Gastrocnemius medialis (tissue), 4 donors: ENCODE results near the gene GPR139. TPM values are rescaled to one million over a fixed set of nuclear protein-coding genes. Genes with fewer than 3 reads are reported as not detected.

ENCODE experiments used
- ATAC-seq, 2 donors: fragments of 150-250 bp; one replicate each; pipeline ENCODE4 v1.9.1; 2016
- DNase-seq, 2 donors: peaks; one replicate each; pipeline ENCODE4 v3.0.0-alpha.2; 2019
- H3K27ac ChIP-seq, 4 donors: fragments of 200-600 bp; sonication (generic); 1 replicate in 1 of 4; 2 replicates in 3 of 4; pipeline ENCODE4 v1.5.1; 2016 to 2018; ENCODE audit warnings: mild to moderate bottlenecking in 2 of 4, moderate library complexity in 1 of 4
- H3K27me3 ChIP-seq, 3 donors: fragments of 200-600 bp; sonication (generic) in 2 of 3; 1 replicate in 1 of 3; 2 replicates in 2 of 3; pipeline versions ENCODE4 v1.5.1 to v1.6.0; 2016 to 2019; ENCODE audit warnings: mild to moderate bottlenecking in 1 of 3, moderate library complexity in 1 of 3
- H3K36me3 ChIP-seq, 2 donors: fragments of 200-600 bp; sonication (generic) in 1 of 2; one replicate each; pipeline ENCODE4 v1.5.1; 2017 to 2018
- H3K4me1 ChIP-seq, 2 donors: fragments of 200-600 bp; sonication (generic) in 1 of 2; one replicate each; pipeline ENCODE4 v1.5.1; 2016 to 2017; ENCODE audit warnings: mild to moderate bottlenecking in 2 of 2
- H3K4me3 ChIP-seq, 4 donors: fragments of 200-600 bp; sonication (generic) in 3 of 4; 1 replicate in 1 of 4; 2 replicates in 3 of 4; pipeline ENCODE4 v1.5.1; 2016 to 2019; ENCODE audit warnings: mild to moderate bottlenecking in 2 of 4
- H3K9me3 ChIP-seq, 3 donors: fragments of 200-600 bp; sonication (generic) in 2 of 3; 1 replicate in 1 of 3; 2 replicates in 2 of 3; pipeline ENCODE4 v1.5.1; 2016 to 2019
- CTCF ChIP-seq, 5 experiments: fragments of 450-650 bp in 3 of 5; fragments of 200-600 bp in 2 of 5; sonication (generic) in 2 of 5; IDR thresholded peaks in 4 of 5; conservative IDR thresholded peaks in 1 of 5; 1 replicate in 4 of 5; 2 replicates in 1 of 5; pipeline ENCODE4 v1.5.1; 2016 to 2019; ENCODE audit warnings: antibody characterized with exemption in 5 of 5, mild to moderate bottlenecking in 3 of 5, moderate library complexity in 3 of 5
- POLR2A ChIP-seq, 2 donors: fragments of 450-650 bp; IDR thresholded peaks; one replicate each; pipeline ENCODE4 v1.6.1; 2017; ENCODE audit warnings: antibody characterized with exemption in 2 of 2, mild to moderate bottlenecking in 2 of 2, moderate library complexity in 2 of 2
- in situ Hi-C, 4 donors: fragments of 200-750 bp; cut with MboI; loops; one replicate each; pipeline versions ENCODE4 v1.15.0 to v1.8.0; 2017; ENCODE audit warnings: low sequenced_read_pairs in 4 of 4
- intact Hi-C: fragments of 100-400 bp; cut with DNase I; formaldehyde crosslinking; loops from one replicate; pipeline ENCODE4 v1.15.1; 2023; ENCODE audit warnings: low total_unique reads
- total RNA-seq, 4 donors: library from RNA; depleted of rRNA; stranded (reverse); fragments of >200 nt; gene quantifications; one replicate each; pipeline versions ENCODE4 v1.1.0 to v1.2.3, GENCODE V29; 2016

GPR139 gene
- total RNA-seq, 4 donors from 2014 or later: not detected

- Histone ChIP-seq H3K27me3 (no peaks in the 10 kb centered on the region), H3K4me1 (no peaks in the 10 kb centered on the region), H3K27ac (no peak overlapping the region), H3K4me3 (no peak overlapping the region), H3K36me3 (no peaks in the 10 kb centered on the region), H3K9me3 (no peaks in the 10 kb centered on the region)
- ATAC-seq (no peak), DNase-seq (no peak)
- TF ChIP-seq CTCF (IDR thresholded peaks at IDR 0.05 in 4 of 5, conservative IDR thresholded peaks at IDR 0.05 in 1 of 5): no peak
- TF ChIP-seq POLR2A (IDR thresholded peaks at IDR 0.05): no peak
- in situ Hi-C loops: no loop called here
- intact Hi-C loops: no loop called here
Observed at GRCh38 chr16:19991614-19992013, 82.1 kb downstream of the GPR139 start.

- H3K9me3 ChIP-seq: no peaks in the 10 kb centered on the region
- in situ Hi-C loops: no loop called here
- H3K4me1 ChIP-seq: no peaks in the 10 kb centered on the region
- H3K4me3 ChIP-seq: no peak overlapping the region
- intact Hi-C loops: no loop called here
- H3K36me3 ChIP-seq: no peaks in the 10 kb centered on the region
- ATAC-seq: no peak
- no peak overlapping the region for H3K27ac ChIP-seq
- H3K27me3 ChIP-seq: no peaks in the 10 kb centered on the region
- DNase-seq: no peak
- TF ChIP-seq CTCF (IDR thresholded peaks at IDR 0.05 in 4 of 5, conservative IDR thresholded peaks at IDR 0.05 in 1 of 5) (no peak), POLR2A (IDR thresholded peaks at IDR 0.05) (no peak)
Observed at GRCh38 chr16:19984135-19984534, 89.6 kb downstream of the GPR139 start.

Other genes with a start within 250 kb of the GPR139 start
- 10 to 100 TPM; 41.9 to 89.2 (median 71.3) TPM for gene GPRC5B, start 189.0 kb downstream of the GPR139 start, total RNA-seq